NB4 (cell line): ENCODE results near the gene INSR.

ENCODE experiments used
- TF ChIP-seq, protein P1 (sequence below): IDR thresholded peaks from one replicate; pipeline ENCODE4 v1.5.1; 2012; ENCODE audit warnings: low read depth, low read length
- TF ChIP-seq, protein P2 (sequence below): IDR thresholded peaks from 2 replicates; pipeline ENCODE4 v1.6.1; 2011; ENCODE audit warnings: low read depth, low read length

DNA sequence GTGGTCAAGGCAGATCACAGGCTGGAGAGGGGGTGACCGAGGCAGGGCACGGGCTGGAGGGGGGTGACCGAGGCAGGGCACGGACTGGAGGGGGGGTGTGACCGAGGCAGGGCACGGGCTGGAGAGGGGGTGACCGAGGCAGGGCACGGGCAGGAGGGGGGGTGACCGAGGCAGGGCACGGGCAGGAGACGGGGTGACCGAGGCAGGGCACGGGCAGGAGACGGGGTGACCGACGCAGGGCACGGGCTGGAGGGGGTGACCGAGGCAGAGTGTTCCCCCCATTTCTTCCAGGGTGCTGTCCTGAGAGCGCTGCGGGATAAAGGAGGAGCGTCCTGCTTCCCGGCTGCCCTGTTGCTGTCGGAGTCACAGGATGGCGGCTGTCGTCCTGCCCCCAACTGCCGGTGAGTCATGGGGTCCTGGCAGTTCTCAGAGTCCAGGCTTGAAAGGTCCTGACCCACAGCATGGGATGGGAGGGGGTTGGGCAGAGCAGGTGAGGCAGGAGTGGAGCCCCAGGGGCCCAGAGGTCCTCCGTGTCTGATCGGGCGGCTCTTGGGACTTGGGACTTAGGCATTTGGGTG lies 219.4 kb downstream of the INSR start:
- TF ChIP-seq, protein P1, sequence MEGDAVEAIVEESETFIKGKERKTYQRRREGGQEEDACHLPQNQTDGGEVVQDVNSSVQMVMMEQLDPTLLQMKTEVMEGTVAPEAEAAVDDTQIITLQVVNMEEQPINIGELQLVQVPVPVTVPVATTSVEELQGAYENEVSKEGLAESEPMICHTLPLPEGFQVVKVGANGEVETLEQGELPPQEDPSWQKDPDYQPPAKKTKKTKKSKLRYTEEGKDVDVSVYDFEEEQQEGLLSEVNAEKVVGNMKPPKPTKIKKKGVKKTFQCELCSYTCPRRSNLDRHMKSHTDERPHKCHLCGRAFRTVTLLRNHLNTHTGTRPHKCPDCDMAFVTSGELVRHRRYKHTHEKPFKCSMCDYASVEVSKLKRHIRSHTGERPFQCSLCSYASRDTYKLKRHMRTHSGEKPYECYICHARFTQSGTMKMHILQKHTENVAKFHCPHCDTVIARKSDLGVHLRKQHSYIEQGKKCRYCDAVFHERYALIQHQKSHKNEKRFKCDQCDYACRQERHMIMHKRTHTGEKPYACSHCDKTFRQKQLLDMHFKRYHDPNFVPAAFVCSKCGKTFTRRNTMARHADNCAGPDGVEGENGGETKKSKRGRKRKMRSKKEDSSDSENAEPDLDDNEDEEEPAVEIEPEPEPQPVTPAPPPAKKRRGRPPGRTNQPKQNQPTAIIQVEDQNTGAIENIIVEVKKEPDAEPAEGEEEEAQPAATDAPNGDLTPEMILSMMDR, result no peak
- TF ChIP-seq, protein P2, sequence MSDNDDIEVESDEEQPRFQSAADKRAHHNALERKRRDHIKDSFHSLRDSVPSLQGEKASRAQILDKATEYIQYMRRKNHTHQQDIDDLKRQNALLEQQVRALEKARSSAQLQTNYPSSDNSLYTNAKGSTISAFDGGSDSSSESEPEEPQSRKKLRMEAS, result no peak
